ENCODE results near the gene SH2D3C. TPM values are rescaled to one million over a fixed set of nuclear protein-coding genes. Genes with fewer than 3 reads are reported as not detected.

The SH2D3C gene
- total RNA-seq, 1 donor from 2014 or later: 0.17 TPM

DNA sequence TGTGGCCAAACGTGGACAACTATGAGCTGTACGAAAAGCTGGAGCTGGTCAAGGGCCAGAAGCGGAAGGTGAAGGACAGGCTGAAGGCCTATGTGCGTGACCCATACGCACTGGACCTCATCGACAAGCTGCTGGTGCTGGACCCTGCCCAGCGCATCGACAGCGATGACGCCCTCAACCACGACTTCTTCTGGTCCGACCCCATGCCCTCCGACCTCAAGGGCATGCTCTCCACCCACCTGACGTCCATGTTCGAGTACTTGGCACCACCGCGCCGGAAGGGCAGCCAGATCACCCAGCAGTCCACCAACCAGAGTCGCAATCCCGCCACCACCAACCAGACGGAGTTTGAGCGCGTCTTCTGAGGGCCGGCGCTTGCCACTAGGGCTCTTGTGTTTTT lies 10.7 kb upstream of the SH2D3C start:
- TF ChIP-seq, protein P1, sequence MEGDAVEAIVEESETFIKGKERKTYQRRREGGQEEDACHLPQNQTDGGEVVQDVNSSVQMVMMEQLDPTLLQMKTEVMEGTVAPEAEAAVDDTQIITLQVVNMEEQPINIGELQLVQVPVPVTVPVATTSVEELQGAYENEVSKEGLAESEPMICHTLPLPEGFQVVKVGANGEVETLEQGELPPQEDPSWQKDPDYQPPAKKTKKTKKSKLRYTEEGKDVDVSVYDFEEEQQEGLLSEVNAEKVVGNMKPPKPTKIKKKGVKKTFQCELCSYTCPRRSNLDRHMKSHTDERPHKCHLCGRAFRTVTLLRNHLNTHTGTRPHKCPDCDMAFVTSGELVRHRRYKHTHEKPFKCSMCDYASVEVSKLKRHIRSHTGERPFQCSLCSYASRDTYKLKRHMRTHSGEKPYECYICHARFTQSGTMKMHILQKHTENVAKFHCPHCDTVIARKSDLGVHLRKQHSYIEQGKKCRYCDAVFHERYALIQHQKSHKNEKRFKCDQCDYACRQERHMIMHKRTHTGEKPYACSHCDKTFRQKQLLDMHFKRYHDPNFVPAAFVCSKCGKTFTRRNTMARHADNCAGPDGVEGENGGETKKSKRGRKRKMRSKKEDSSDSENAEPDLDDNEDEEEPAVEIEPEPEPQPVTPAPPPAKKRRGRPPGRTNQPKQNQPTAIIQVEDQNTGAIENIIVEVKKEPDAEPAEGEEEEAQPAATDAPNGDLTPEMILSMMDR (IDR thresholded peaks at IDR 0.05; ENCODE audit: insufficient read depth, low read length, poor library complexity, severe bottlenecking): no peak
- no peaks in the 10 kb centered on the region for H3K27me3 ChIP-seq (ENCODE audit: control insufficient read depth, insufficient read depth, low read length)
- DNase-seq (ENCODE audit: low read depth): no peak
- H3K36me3 ChIP-seq (ENCODE audit: control insufficient read depth, insufficient read depth, low read length): peaks cover 8% of the 10 kb centered on the region
- no peak overlapping the region for H3K4me3 ChIP-seq (ENCODE audit: low read depth, low read length)

DNA sequence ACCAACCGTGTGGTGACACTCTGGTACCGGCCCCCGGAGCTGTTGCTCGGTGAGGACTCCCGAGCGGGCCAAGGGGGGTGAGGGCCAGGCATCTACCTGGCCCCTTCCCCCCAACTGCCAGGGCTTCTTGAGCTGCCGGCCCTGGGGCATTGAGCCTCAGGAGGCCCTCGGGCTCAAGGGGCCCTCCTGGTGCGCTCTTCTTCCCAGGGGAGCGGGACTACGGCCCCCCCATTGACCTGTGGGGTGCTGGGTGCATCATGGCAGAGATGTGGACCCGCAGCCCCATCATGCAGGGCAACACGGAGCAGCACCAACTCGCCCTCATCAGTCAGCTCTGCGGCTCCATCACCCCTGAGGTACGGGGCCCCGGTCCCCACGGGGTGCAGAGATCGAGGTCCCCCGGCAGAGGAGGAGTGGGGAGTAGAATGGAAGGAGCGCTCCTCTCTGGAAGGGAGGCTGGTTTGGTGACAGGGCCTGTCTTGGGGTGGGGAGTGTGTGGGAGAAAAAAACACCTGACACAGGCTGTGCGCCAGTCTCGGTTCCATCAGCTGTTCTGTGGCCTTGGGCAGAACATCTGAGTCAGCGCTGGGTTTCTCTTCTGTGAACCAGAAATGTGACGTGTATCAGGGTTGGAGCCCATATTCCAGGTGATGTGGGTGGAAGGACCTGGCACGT lies 10.0 kb upstream of the SH2D3C start:
- no peak for DNase-seq (ENCODE audit: low read depth)
- no peak overlapping the region for H3K4me3 ChIP-seq (ENCODE audit: low read depth, low read length)
- H3K27me3 ChIP-seq (ENCODE audit: control insufficient read depth, insufficient read depth, low read length): no peaks in the 10 kb centered on the region
- H3K36me3 ChIP-seq (ENCODE audit: control insufficient read depth, insufficient read depth, low read length): peaks cover 8% of the 10 kb centered on the region
- TF ChIP-seq, protein P1 (IDR thresholded peaks at IDR 0.05; ENCODE audit: insufficient read depth, low read length, poor library complexity, severe bottlenecking): no peak

DNA sequence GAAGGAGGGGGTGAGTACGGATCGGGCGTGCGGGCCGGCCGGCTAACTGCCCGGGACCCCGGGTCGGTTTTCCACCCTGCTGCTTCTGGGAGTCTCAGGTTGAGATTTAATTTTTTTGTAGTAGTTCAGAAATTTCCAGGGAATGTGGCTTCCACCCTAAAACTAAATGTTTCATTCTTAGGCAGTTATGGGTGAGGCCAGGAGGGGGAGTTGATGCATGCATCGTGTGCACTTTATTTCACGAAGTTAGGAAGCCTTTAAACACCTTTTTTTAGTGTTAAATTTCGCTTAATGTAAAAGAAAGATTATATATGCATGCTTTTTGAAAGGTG lies 8.3 kb upstream of the SH2D3C start:
- peak overlapping the region; percentile 94 for H3K4me3 ChIP-seq (ENCODE audit: low read depth, low read length)
- TF ChIP-seq, protein P1 (IDR thresholded peaks at IDR 0.05; ENCODE audit: insufficient read depth, low read length, poor library complexity, severe bottlenecking): peak; percentile 41
- no peak for DNase-seq (ENCODE audit: low read depth)
- peaks cover 8% of the 10 kb centered on the region for H3K36me3 ChIP-seq (ENCODE audit: control insufficient read depth, insufficient read depth, low read length)
- no peaks in the 10 kb centered on the region for H3K27me3 ChIP-seq (ENCODE audit: control insufficient read depth, insufficient read depth, low read length)

DNA sequence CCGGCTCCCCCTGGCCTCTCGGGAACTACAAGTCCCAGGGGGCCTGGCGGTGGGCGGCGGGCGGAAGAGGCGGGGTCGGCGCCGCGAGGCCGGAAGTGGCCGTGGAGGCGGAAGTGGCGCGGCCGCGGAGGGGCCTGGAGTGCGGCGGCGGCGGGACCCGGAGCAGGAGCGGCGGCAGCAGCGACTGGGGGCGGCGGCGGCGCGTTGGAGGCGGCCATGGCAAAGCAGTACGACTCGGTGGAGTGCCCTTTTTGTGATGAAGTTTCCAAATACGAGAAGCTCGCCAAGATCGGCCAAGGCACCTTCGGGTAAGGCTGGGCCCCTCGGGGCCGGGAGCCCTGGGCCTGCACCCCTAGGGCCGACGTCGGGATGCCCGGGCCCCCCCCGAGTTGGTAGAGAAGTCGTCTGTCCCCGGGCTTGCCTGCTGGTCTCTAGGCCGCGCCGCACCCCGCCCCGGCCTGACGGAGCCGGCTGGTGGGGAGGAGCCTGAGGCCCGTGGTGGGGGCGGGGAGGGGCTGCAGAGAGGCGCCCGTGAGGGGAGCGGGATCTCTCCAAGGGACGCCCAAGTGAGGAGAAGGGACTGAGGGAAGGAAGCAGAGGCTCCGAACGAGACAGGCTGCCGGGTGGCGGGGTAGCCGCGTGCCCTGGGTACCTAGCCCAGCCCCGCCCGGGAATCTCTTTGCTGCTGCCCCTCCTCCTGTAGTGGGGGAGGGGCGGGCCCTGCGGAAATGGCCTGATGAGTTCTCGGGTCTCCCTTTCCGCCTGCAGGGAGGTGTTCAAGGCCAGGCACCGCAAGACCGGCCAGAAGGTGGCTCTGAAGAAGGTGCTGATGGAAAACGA lies 7.7 kb upstream of the SH2D3C start, which contains the start of gene CDK9:
CDK9 (plus strand) TSS at position 102 of the 840 bp plus-strand sequence; CDS start at position 217, 115 bp downstream.
- TF ChIP-seq, protein P1 (IDR thresholded peaks at IDR 0.05; ENCODE audit: insufficient read depth, low read length, poor library complexity, severe bottlenecking): no peak
- Histone ChIP-seq H3K4me3 (ENCODE audit: low read depth, low read length) (peak within 1 kb of the TSS; percentile 94), H3K36me3 (ENCODE audit: control insufficient read depth, insufficient read depth, low read length) (peaks cover 8% of the 10 kb centered on the region), H3K27me3 (ENCODE audit: control insufficient read depth, insufficient read depth, low read length) (no peaks in the 10 kb centered on the region)
- no peak for DNase-seq (ENCODE audit: low read depth)

DNA sequence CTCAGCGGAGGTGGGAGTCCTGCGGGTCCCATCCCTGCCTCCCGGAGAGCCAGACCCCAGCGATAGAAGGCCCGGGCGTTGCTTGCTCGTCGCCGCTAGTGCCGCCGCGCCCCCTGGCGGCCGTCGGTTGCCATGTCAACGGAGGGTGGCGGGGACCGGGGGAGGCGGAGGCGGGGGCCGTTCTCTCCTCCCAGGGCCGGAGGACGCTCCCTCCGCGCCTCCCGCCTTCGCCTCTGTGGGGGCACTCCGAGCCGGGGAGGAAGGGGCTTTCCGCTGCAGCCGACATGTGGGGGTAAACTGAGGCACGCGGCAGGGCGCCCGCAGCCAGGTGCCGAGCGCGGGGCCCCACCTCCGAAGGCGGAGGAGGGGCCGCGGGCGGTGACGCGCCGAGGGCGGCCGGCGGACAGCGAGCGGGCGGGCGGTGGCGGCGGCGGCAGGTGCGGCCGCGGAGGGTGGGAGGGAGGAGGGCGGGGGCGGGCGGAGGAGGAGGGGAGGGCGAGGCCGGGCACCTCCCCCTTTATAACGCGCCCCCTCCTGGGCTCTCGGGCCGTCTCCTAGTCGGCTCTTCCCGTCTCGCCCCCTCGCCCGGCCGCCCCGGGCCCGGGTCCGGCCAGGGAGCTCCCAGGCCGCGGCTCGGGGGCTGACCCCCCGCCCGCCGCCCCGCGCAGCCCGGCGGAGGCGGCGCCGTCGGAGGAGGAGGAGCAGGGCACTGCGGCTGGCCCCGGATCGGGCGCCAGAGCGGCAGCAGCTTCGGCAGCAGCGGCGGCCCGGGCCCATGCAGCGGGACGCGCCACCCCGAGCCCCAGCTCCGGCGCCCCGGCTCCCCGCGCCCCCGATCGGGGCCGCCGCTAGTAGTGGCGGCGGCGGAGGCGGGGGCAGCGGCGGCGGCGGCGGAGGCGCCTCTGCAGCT lies 6.8 kb upstream of the SH2D3C start:
- no peak for DNase-seq (ENCODE audit: low read depth)
- Histone ChIP-seq H3K27me3 (ENCODE audit: control insufficient read depth, insufficient read depth, low read length) (no peaks in the 10 kb centered on the region), H3K4me3 (ENCODE audit: low read depth, low read length) (peak overlapping the region; percentile 61), H3K36me3 (ENCODE audit: control insufficient read depth, insufficient read depth, low read length) (peaks cover 7% of the 10 kb centered on the region)
- TF ChIP-seq, protein P1 (IDR thresholded peaks at IDR 0.05; ENCODE audit: insufficient read depth, low read length, poor library complexity, severe bottlenecking): peak; percentile 88
